CMK (cell line): ENCODE measurements around the gene EIF3K.

ENCODE experiments used
- DNase-seq: peaks from one replicate; pipeline ENCODE4 v3.0.0-alpha.2; 2010; ENCODE audit warnings: low read depth

The EIF3K gene

DNA sequence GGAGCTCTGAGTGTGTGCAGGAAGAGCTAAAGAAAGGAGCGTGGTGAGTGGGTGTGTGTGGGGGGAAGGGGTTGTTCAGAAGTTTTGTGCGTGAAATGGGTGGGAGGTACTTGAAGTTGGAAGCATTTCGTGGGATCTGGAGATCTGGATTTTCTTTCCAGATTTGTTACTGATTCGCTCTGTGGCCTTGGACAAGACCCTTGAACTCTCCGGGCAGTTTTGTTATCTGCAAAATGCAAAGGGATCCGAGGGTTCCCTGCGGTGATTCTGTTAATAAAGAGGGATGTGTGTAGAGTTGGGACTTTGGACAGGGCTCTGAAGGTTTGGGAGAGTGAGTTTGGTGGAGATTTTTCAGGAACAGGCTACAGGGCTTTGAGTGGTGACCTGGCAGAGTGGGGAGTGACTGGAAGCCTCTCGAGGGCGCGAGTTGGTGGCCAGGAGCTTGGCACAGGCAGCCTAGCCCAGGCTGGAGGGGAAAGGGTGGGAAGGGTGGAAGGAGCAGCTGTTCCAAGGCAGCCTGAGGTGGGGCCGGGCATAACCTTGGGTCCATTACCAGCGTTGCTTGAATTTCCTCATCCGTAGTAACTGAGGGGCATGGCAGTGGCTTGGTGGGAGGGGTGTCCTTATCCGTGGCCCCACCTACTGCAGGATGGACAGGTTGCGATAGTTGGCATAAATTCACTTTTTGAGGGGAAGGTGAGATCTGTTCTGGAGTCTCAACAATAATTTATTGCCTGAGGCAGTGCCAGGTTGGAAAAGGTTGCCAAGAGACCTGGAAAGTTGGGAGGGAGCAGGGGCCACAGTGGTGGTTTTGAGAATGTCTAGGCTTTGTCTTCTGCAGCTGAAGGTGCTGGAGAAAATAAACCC lies 30.6 kb downstream of the EIF3K start:
- DNase-seq, result no peak

- DNase-seq, result no peak
Measured at GRCh38 chr19:38650172-38650775, 31.3 kb downstream of the EIF3K start.

GRCh38 chr19:38650911-38651584 lies 32.1 kb downstream of the EIF3K start:
- no peak for DNase-seq

- no peak for DNase-seq
Measured at GRCh38 chr19:38653028-38653571, 34.1 kb downstream of the EIF3K start.

DNA sequence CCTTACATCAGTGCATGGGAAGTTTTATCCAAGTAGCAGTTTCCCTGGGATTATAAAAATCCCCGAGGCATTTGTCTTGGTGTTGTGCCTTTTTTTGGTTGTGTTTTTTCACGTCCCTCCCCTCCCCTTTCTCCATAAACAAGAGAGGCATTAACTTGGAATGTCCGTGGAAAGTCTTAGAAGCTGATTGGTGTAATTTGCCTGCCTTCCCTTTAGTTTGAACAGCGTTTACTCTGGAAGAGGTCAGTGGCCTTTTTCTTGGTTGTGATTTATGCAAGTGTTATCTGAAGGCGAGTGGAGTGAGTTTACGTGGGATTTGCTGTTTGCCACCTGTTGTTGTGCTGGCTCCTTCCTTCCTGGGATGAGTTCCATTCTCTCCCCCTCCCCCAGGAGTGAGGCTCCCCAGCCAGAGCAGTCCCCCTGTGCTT lies 35.7 kb downstream of the EIF3K start:
- no peak for DNase-seq

GRCh38 chr19:38655148-38655824 lies 36.3 kb downstream of the EIF3K start:
- no peak for DNase-seq

DNA sequence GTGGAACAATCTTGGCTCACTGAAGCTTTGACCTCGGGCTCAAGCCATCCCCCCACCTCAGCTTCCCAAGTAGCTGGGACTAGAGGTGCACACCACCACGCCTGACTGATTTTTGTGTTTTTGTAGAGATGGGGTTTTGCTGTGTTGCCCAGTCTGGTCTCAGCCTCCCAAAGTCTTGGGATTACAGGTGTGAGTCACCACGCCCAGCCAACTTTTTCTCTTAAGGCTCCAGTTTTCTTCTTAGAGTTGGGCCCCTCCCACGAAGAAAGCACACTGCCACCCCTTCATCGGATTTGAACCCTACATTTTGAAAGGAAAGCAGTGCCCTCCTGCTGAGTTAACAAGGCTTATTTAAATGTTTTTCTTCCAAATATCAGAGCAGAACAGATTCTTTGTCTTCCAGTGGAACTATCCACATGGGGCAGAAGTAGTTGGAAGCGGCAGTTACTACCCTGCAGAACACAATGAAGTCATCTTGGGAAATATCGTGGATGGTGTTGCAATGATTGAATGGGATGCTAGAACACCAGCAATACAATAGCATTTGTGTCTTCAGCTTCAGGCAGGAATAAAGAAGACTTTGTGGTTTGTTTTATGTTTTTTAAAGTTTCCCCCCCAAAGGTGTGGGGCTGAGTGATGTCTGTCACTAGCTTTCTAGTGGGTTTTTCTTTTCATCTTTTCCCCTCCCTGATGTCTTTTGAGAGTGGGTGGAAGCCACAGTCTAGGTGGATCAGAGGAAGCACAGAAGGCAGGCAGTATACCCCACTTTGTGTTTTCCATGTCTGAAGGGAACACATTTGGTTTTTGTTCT lies 37.4 kb downstream of the EIF3K start:
- no peak for DNase-seq

- no peak for DNase-seq
Measured at GRCh38 chr19:38657633-38658222, 38.7 kb downstream of the EIF3K start.

DNA sequence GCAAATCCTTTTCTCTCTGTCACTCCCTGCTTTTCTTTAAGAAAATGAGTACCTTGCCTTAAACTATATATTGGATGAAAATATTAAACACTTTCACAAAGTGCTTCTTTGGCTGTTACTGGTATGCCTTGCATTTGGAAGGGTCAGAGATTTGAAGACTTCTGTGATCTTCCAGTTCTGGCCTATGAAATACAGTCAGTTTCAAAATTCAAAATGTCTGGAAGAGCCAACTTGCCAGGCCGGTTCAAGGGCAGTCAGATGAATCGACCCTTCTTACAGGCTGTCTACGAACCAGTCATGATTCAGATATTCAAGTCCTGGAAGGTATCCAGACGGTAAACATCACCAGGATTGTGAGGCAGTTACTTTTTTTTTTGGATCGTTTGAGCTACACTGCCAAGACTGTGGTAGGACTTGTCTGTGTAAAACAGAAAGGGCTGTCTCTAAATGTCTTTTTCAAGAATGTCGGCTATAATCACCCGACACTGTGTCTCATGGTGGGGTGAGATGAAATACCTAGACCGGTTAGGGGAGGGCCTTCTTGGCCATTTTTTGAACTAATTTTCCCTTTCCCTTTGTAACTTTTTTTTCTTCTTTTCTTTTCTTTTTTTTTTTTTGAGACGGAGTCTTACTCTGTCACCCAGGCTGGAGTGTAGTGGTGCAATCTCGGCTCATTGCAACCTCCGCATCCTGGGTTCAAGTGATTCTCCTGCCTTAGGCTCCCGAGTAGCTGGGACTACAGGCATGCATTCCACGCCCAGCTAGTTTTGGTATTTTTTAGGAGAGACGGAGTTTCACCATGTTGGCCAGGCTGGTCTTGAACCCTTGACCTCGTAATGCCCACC lies 39.7 kb downstream of the EIF3K start:
- no peak for DNase-seq

DNA sequence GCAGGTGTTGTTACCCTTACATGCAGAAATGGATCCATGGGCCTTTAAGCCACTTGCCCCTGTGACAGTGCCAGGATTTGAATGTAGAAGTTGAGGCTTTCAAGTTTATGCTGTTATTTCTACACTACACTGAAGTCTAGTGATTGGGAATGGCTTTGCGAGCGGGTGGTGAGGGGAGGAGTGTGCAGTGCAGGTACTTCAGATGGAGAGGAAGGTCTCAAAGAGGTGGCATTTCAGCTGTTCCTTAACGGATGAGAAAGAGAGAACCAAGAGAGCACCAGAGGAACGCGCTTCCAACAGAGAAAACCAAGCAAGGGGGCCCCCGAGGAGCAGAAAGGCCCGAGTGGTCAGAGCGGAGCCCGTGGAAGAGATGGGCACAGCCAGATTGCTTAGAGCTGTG lies 41.7 kb downstream of the EIF3K start:
- DNase-seq, result no peak

DNA sequence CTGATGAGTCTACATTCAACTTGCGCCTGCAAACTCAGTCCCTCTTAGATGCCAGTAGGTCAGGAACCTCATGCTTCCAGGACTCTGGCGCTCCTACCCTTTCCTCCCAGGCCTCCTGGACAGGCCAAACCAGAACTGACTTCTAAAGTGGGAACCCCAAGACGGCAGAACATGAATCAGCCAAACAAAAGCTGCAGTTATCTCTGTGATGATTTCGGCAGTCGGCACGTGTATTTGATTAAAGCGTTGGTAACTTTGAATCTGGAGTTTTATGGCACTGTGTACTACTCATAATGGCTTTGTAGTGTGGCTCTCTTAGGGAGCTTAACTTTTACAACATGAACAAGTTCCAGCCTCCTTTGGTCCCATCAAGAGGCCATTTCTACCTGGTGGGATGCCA lies 42.1 kb downstream of the EIF3K start:
- DNase-seq, result no peak

GRCh38 chr19:38661996-38662395 lies 43.0 kb downstream of the EIF3K start:
- no peak for DNase-seq

GRCh38 chr19:38662537-38663155 lies 43.7 kb downstream of the EIF3K start:
- no peak for DNase-seq

- no peak for DNase-seq
Measured at GRCh38 chr19:38663156-38663651, 44.2 kb downstream of the EIF3K start.

DNA sequence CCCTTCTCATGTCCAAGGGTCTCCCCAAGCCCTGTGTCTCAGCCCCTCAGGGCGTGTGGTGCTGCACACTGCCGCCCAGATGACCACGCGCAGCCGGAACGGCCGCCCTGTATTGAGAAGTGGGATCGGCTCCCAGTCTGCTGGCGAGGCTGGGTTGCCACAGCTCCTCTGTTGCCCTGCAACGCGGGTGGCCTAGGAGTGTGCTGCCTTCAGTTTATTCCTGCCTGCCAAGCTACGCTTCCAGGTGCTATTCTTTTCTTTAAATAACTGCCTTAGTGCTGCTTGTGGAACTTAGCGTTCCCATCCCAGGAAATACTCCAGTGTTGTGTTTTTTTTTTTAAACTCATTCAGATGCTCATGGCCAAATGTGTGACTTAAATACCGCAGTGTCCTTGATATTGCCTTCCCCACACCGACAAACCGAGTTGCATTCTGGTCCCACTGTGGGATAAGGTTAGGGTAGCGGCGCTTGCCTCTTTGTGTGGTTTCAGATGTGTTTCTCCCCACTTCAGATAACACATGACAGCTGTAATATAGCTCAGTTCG lies 45.0 kb downstream of the EIF3K start:
- no peak for DNase-seq

- DNase-seq, result peak; percentile 67
Measured at GRCh38 chr19:38664503-38665211, 45.7 kb downstream of the EIF3K start.

DNA sequence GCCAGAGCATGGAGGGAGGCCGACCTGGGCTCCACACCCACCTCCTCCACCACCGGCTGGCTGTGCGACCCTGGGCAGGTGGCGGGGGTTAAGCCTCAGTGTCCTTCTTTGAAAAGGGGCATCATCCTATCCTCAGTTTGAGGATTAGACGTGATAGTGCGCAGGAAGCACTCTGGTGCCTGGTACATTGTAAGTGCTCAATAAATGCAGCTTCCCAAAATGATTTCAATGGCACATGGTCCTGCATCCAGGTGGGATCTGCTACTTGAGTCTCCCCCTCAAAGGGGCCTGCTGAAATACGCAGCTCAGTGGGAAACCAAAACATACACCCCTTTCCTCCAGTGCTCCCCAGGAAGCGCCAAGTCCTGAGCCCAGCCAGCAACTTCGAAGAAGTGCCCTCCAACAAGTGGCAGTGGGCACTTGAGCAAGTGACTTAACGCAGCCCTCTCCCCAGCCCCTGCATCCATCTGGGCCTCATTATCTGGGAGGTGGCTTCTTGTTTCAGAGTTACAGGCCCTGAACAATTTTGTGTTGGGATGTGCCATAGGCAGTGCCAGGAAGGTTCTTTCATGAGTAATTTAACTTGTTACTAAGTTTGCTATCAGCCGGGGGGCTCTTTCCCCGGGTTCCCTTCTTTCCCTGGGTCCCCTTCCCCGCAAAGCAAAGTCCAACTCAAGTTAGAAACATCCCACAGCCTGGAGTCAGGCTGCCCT lies 46.4 kb downstream of the EIF3K start:
- DNase-seq, result no peak
